ENCODE results near the gene ABCG8.

The ABCG8 gene

GRCh38 chr2:43872151-43872550 is 33.4 kb downstream of the ABCG8 start (continued):
- TF ChIP-seq TSHZ2 (CRISPR knock-in tag; IDR thresholded peaks at IDR 0.05) (no peak), ZC3H10 (CRISPR knock-in tag; IDR thresholded peaks at IDR 0.05) (no peak), TCF4 (CRISPR knock-in tag; IDR thresholded peaks at IDR 0.05; ENCODE audit: borderline replicate concordance) (no peak), SNAI2 (CRISPR knock-in tag; IDR thresholded peaks at IDR 0.05) (no peak), TOX (CRISPR knock-in tag; IDR thresholded peaks at IDR 0.05; ENCODE audit: borderline replicate concordance) (no peak), PPARA (CRISPR knock-in tag; IDR thresholded peaks at IDR 0.05; ENCODE audit: borderline replicate concordance) (no peak), ZNF565 (CRISPR knock-in tag; conservative IDR thresholded peaks at IDR 0.05; ENCODE audit: low read depth) (no peak)

GRCh38 chr2:43874776-43875451 is 36.1 kb downstream of the ABCG8 start:
- TF ChIP-seq CSRNP3 (CRISPR knock-in tag; IDR thresholded peaks at IDR 0.05) (no peak), ISL1 (CRISPR knock-in tag; IDR thresholded peaks at IDR 0.05) (no peak), GLIS3 (CRISPR knock-in tag; IDR thresholded peaks at IDR 0.05) (no peak), POU6F1 (CRISPR knock-in tag; IDR thresholded peaks at IDR 0.05; ENCODE audit: borderline replicate concordance, low read depth) (no peak), ZNF565 (CRISPR knock-in tag; conservative IDR thresholded peaks at IDR 0.05; ENCODE audit: low read depth) (no peak), ZFP3 (CRISPR knock-in tag; IDR thresholded peaks at IDR 0.05) (no peak), ZNF8 (CRISPR knock-in tag; IDR thresholded peaks at IDR 0.05) (no peak), RARB (CRISPR knock-in tag; IDR thresholded peaks at IDR 0.05) (no peak), CREB5 (CRISPR knock-in tag; IDR thresholded peaks at IDR 0.05; ENCODE audit: low read depth) (no peak), TOX (CRISPR knock-in tag; IDR thresholded peaks at IDR 0.05; ENCODE audit: borderline replicate concordance) (no peak), ZC3H10 (CRISPR knock-in tag; IDR thresholded peaks at IDR 0.05) (no peak), SNAI2 (CRISPR knock-in tag; IDR thresholded peaks at IDR 0.05) (no peak), PATZ1 (CRISPR knock-in tag; IDR thresholded peaks at IDR 0.05; ENCODE audit: borderline replicate concordance) (no peak), TSHZ2 (CRISPR knock-in tag; IDR thresholded peaks at IDR 0.05) (no peak), PPARA (CRISPR knock-in tag; IDR thresholded peaks at IDR 0.05; ENCODE audit: borderline replicate concordance) (no peak), OSR1 (CRISPR knock-in tag; IDR thresholded peaks at IDR 0.05) (no peak), BACH2 (CRISPR knock-in tag; IDR thresholded peaks at IDR 0.05; ENCODE audit: borderline replicate concordance) (no peak), ZFP30 (CRISPR knock-in tag; IDR thresholded peaks at IDR 0.05) (no peak)
- ATAC-seq: no peak
